MM.1S (cell line): ENCODE results near the gene NRP2.

Experiments used
- EZH2 ChIP-seq: fragments of 300-600 bp; sonication (generic); optimal IDR thresholded peaks from 2 replicates; pipeline ENCODE3; 2017; ENCODE audit warnings: low read depth, mild to moderate bottlenecking, antibody characterized with exemption, low read length, mixed read lengths
- EZH2phosphoT487 ChIP-seq: fragments of 300-600 bp; sonication (generic); IDR thresholded peaks from 2 replicates; pipeline ENCODE4 v1.6.1; 2018; ENCODE audit warnings: antibody characterized with exemption, low read length
- TF ChIP-seq, protein P1 (sequence below): fragments of 300-600 bp; sonication (generic); IDR thresholded peaks from 2 replicates; pipeline ENCODE4 v1.5.1; 2016; ENCODE audit warnings: antibody characterized with exemption, low read length, mixed read lengths

DNA sequence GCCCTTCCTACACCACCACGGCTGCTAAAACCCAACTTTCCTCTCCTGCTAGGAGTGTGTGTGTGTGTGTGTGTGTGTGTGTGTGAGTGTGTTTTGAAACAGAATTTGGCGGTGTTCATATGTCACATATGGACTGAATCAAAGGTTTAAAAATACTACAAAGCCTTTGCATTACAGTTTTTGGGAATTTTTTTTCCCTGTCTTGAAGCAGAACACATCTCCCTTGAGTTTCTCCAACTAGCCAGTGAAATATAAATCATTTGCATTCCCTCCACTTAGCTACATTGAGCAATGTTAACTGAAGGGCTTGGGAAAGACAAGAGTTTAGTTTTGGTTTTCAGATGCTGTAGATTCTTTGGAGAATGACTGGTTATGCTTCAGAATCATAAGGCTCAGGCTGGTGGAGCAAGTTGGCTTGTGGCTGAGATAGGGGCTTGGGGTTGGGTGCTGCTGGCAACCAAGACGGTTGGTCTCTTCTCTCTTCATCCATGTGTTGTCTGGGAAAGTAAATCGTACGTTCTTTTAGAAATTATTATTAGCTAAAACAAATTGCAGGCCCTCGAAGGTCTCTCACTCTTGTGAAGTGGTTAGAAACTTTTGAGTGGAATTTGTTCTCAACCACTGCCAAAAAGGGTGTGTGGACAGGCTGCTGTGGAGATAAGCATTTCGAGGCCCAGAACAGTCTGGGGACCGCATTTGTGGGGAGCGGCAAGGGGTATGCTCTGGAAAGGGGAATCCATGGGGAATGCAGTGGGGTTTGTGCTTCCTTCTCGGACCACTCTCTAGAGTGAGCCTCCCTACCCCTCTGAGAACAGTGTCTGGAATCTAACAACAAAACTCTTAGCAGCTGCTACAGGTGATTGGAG, 1.4 kb downstream of the NRP2 start:
- TF ChIP-seq, protein P1, sequence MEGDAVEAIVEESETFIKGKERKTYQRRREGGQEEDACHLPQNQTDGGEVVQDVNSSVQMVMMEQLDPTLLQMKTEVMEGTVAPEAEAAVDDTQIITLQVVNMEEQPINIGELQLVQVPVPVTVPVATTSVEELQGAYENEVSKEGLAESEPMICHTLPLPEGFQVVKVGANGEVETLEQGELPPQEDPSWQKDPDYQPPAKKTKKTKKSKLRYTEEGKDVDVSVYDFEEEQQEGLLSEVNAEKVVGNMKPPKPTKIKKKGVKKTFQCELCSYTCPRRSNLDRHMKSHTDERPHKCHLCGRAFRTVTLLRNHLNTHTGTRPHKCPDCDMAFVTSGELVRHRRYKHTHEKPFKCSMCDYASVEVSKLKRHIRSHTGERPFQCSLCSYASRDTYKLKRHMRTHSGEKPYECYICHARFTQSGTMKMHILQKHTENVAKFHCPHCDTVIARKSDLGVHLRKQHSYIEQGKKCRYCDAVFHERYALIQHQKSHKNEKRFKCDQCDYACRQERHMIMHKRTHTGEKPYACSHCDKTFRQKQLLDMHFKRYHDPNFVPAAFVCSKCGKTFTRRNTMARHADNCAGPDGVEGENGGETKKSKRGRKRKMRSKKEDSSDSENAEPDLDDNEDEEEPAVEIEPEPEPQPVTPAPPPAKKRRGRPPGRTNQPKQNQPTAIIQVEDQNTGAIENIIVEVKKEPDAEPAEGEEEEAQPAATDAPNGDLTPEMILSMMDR: no peak
- TF ChIP-seq EZH2: no peak
- TF ChIP-seq EZH2phosphoT487: no peak
